HK-2 (cell line): ENCODE results near the gene RAC3.

Experiments used
- DNase-seq: peaks from one replicate; pipeline ENCODE4 v3.0.0-alpha.2; 2018; ENCODE audit not compliant: unreplicated experiment

Gene RAC3

GRCh38 chr17:82076018-82076784 lies 44.7 kb downstream of the RAC3 start:
- DNase-seq = no peak

GRCh38 chr17:82076785-82077591 lies 45.5 kb downstream of the RAC3 start:
- DNase-seq = no peak

- no peak for DNase-seq
These were observed 46.3 kb downstream of the RAC3 start for GRCh38 chr17:82077617-82078358.

GRCh38 chr17:82078433-82078832 lies 47.0 kb downstream of the RAC3 start:
- no peak for DNase-seq

- DNase-seq = no peak
These were observed 47.7 kb downstream of the RAC3 start for GRCh38 chr17:82079001-82079677.

- no peak for DNase-seq
These were observed 48.7 kb downstream of the RAC3 start for GRCh38 chr17:82080048-82080788.

- no peak for DNase-seq
These were observed 49.4 kb downstream of the RAC3 start for GRCh38 chr17:82080789-82081464.

- no peak for DNase-seq
These were observed 50.1 kb downstream of the RAC3 start for GRCh38 chr17:82081546-82081945.

GRCh38 chr17:82081966-82082365 lies 50.5 kb downstream of the RAC3 start:
- no peak for DNase-seq

- no peak for DNase-seq
These were observed 51.0 kb downstream of the RAC3 start for GRCh38 chr17:82082456-82082855.

GRCh38 chr17:82083009-82083408 lies 51.5 kb downstream of the RAC3 start:
- no peak for DNase-seq
